HG03097 (cell line): Measurements from ENCODE around the gene C11orf98.
A peak's percentile ranks its signal among the peaks of the same experiment; 100 is the strongest.
"Not testable (repeated sequence)": the region's sequence is repeated elsewhere in the genome, so short reads cannot be mapped to it uniquely, and the experiment has no call there.

Source experiments
- ATAC-seq: cut with Tn5 transposase; IDR thresholded peaks from one replicate; pipeline ENCODE4 v1.9.1; 2021; ENCODE audit not compliant: unreplicated experiment, low FRiP score

Gene C11orf98

DNA sequence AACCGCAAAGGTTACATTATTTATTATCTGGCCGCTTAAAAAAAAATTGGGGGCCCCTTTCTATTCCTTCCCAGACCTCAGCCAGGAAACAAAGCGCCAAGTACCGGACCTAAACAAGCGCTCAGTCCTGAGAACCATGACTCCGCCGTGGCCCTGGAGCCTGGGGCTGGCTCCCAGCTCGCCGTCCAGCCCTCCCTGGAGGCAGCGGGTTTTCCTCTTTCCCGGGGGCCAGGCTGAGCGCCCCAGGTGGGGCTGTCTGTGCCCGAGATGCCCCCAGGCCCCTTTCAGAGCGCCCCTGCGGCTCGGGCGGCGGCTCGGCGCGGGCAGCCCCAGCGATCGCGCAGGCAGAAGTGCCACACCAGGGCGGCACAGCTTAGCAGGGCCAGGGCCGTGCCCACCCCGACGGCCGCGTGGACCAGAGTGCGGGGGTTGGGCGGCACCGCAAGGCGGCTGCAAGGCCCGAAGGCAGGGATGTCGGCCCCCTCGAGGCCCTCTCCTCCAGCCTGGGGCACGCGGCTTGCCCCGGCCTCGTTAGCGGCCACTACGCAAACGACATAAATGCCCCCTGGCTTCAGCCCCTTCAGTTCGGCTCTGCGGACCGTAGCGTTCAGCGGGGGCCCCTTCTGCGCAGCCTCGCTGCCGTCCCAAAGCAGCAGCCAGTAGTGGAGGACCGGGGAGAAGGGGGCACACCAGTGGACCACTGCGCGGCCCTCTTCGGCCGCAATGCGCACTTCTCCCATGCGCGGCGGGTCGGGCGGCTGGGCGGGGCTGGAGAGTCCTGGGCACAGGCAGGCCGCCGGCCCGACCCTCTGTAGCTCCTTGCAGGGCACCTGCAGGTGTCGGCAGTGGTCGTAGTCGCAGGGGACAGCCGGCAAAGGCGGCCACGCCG, 22.7 kb upstream of the C11orf98 start:
- no peak for ATAC-seq

DNA sequence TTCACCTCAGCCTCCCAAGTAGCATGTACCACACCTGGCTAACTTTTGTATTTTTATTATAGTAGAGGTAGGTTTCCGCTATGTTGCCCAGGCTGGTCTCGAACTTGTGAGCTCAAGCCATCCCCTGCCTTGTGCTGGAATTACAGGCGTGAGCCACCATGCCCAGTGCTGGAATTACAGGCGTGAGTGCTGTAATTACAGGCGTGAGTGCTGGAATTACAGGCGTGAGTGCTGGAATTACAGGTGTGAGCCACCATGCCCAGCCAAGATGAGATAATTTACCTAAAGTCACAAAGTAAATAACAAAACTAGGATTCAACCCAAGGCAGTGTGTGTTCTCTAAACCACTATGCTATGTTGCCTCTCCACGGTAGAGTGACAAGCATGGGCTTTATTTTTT, 17.5 kb upstream of the C11orf98 start:
- ATAC-seq = no peak

DNA sequence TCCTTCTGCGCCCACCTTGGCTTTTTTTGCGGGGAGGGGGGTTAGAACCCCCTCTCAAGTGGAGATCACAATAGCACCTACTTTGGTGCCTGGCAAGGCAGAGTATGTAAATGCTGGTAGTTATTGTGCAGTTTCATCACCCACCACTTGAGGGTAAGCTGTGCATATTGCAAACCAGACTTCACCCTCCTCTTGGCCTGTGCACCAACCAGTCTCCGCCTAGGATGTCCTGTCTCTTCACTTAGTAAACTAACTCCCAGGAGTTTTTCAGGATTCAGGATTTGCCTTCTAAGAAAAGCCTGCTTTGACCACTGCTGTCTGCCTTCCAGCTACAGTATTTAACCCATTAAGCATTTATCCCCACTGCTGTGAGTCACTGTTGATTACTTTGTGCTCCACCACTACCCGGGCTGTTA, 15.8 kb upstream of the C11orf98 start:
- peak; percentile 55 for ATAC-seq

DNA sequence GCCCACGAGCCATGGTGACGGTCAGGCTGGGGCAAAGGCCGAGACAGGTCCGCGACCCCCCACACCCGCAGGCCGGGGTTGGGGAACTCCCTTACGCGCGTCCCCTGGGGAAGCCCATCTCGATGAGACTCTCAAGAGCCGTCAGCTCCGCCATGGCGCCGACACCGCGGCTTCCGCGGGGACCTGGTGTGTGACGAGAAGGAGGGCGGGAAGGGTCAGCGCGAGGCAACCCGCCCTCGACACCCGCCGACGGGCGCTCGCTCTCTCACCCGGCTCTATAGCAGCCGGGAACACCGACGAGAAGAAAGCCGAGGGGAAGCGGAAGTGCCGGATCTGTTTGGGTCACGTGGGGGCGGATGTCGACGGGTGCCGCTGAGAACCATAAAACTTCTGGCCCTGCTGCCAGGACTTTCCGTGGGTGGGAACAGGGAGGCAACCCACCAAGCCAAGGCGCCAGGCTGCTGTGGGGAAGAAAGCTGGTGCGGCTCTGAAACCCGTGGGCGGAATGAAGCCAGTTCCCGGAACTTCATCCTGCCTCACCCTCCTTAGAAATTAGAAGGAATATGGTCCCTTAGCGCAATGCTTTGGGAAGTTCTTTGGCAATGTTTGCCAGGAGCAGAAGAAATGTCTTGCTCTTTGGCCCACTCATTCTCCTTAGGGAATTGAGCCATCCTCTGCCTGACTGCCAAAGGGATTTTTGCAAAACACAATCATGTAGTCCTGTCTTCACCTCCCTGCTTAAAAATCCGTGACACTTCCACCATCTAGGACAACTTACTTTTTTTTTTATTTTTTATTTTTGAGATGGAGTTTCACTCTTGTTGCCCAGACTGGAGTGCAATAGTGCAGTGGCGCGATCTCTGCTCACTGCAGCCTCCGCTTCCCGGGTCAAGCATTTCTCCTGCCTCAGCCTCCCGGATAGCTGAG, 14.0 kb upstream of the C11orf98 start, which contains the start of gene UBXN1:
TSS of gene UBXN1 (minus strand) at position 304 of the 927 bp plus-strand sequence. CDS start at position 154, 150 bp downstream.
- ATAC-seq = no peak

DNA sequence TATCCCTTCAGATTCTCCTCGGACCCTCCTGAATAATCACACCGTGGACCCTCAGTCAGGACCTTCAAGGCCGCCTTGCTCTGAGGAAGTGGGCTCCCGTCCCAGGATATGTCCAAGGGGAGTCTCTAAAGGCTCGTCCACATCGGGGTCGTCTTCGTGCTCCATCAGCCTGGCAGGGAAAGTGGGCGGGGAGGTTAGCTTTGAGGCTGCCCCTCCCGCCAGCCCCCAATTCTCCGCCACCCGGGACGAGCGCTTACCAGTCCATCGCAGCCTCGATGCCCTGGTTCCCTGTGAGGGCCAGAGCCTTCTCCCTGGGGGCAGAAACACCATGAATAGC, 13.4 kb upstream of the C11orf98 start:
- ATAC-seq = no peak

DNA sequence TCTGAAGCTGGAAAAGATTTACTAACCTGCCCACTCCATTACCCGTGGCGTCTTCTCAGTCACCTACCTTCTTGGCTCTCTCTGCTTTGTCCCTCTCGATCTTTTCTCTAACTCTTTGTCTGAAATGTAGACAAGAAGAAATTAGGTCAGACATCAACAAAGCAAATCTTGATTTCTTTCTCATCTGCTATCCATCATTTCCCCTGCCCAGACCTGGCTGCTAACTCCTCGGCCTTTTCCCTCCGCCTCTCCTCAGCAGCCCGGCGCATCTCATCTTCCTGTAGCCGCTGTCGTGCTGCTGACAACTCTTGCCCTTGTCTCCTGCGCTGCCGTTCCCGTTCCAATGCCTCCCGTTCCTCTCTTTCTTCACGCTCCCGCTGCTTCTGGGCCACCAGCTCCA, 12.7 kb upstream of the C11orf98 start:
- ATAC-seq = no peak

DNA sequence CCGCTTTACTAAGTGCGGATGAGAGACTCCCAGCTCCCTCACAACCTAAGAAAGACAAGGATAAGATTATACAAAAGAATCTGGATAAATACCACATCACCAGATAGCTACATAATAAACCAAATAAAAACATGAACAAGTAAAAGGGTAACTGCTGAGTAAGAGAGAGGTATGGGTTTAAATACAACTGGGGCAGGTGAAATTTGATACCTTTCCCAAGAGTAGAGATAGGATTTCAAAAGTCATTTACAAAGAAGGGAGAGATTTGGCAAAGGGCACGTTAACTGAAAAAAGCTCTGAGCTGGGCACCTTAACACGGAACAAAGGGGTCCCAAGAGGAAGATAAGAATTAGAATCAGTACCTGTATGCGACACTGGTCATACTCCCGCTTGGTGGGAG, 12.1 kb upstream of the C11orf98 start:
- no peak for ATAC-seq

DNA sequence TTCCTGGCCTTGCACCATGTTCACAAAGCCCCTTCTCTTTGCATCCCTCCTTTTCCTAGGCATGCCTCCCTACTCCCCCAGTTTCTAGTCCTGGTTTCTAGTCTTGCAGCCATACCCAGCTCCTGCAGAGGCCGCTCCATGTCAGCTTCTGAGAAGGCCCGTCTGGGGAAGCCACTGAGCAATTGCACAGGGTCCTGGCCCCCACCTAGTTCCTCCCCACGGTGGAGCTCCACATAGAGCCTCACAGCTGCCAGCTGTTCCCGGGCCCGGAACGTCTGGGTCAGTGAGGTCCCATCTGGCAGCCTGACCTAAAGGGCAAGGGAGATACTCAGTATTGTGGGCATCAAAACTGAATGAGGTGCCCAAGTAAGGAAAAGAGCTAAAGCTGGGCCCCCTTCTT, 11.7 kb upstream of the C11orf98 start:
- no peak for ATAC-seq

DNA sequence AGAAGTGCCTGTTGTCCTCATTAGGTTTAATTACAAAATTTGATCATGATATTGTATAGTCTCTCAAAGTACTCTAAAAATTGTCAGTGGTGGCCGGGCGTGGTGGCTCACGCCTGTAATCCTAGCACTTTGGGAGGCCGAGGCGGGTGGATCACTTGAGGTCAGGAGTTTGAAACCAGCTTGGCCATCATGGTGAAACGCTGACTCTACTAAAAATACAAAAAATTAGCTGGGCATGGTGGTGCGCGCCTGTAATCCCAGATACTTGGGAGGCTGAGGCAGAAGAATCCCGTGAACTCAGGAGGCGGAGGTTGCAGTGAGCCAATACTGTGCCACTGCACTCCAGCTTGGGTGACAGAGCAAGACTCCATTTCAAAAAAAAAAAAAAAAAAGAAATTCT, 10.4 kb upstream of the C11orf98 start:
- ATAC-seq = not testable (repeated sequence)

DNA sequence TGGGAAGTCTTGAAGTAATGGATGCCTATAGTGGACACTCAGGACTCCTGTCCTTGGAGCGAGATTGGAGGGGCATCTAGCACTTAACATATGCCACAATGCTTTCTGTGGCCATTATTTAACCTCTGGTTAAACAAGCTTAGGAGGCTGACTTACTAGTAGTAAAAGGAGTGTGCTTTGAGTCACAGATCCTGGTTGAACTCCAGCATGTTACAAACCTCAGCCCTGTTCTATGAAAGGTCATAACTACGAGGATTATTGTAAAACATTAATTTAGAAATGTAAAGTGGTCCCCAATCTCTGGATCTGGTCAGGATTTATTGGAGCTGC, 8.2 kb upstream of the C11orf98 start:
- ATAC-seq = no peak

DNA sequence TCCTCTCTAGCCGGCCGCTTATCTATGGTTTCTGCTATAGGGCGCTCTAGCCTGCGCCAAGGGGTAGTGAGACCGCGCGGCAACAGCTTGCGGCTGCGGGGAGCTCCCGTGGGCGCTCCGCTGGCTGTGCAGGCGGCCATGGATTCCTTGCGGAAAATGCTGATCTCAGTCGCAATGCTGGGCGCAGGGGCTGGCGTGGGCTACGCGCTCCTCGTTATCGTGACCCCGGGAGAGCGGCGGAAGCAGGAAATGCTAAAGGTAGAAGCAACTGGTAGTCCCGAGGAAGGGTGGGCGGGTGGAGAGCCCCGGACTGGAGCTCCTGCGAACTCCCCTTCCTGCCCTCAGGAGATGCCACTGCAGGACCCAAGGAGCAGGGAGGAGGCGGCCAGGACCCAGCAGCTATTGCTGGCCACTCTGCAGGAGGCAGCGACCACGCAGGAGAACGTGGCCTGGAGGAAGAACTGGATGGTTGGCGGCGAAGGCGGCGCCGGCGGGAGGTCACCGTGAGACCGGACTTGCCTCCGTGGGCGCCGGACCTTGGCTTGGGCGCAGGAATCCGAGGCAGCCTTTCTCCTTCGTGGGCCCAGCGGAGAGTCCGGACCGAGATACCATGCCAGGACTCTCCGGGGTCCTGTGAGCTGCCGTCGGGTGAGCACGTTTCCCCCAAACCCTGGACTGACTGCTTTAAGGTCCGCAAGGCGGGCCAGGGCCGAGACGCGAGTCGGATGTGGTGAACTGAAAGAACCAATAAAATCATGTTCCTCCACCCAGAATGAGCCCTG, 6.8 kb upstream of the C11orf98 start, which contains the start of the genes LBHD1 and UQCC3:
TSS of gene LBHD1 (minus strand) at position 660 of the 782 bp plus-strand sequence. CDS start 2,236 bp downstream, outside the sequence.
TSS of gene UQCC3 (plus strand) at position 66 of the 782 bp plus-strand sequence. CDS start at position 139, 73 bp downstream.
- ATAC-seq = peak; percentile 41

DNA sequence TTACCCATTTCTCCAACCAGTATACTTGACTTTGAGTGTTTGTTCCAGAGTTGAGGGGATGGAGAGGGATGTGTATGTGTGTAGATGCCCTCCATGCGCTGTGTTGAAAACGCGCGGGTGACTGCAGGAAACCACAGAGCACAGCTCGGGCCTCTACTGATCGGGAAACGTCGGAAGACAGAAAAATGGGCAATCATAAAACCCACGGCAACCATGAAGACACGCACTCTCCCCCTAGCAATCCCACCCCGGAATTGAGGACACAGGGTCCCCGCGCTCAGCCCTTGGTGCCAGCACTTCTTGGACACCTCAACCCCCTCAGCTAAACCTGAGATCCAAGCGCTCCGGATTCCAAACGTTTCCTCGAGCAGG, 6.2 kb upstream of the C11orf98 start:
- ATAC-seq = no peak

DNA sequence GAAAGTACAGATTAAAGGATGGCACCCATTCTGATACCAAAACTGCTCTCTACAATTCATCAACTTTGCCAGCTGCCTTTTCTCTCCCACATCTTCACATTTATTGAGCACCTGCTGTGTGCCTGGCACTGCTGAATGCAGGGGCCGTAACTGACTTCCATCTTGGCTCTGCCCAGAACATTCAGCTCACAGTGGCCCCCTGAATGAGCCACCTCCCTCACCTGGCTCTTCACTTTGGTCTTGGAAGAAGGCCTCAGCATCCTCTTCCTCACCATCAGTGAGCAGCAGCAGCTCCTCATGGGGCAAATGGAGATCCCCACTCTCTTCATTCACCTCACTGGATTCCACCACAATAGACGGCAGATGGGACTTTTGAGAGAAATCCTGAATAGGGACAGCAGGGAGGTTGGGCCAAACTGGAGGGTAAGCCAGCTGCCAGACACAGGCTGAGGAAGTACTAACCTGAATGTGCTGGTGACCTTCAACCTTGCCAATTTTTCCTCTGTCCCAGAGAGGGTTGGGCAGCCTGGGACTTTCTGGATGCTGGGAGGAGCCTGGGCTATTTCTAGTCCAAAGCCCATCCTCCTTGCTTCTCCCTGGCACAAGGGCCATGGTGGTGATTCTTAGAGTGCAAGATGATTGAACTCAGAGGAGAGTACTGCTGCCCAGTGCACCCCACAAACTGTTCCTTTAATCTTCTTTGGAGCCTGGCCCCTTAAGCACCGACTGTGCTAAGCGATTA, 4.6 kb upstream of the C11orf98 start:
- ATAC-seq = no peak

DNA sequence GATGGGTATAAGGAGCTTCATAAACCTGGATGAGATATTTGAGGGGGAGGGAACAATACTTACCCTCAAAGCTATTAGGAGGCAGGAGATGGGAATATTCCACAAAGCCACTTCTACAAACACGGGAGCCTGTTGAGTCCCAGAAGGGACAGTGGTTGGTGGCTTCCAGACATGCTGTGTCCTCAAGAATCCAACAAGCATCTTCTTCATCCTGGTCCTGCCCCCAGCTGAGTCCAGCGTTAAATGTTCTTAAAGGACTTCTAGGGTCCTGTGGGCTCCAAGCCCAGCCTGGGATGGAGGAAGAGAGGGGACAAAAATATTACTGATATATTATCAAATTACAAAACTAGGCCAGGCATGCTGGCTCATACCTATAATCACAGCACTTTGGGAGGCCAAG, 2.5 kb upstream of the C11orf98 start:
- ATAC-seq = no peak

DNA sequence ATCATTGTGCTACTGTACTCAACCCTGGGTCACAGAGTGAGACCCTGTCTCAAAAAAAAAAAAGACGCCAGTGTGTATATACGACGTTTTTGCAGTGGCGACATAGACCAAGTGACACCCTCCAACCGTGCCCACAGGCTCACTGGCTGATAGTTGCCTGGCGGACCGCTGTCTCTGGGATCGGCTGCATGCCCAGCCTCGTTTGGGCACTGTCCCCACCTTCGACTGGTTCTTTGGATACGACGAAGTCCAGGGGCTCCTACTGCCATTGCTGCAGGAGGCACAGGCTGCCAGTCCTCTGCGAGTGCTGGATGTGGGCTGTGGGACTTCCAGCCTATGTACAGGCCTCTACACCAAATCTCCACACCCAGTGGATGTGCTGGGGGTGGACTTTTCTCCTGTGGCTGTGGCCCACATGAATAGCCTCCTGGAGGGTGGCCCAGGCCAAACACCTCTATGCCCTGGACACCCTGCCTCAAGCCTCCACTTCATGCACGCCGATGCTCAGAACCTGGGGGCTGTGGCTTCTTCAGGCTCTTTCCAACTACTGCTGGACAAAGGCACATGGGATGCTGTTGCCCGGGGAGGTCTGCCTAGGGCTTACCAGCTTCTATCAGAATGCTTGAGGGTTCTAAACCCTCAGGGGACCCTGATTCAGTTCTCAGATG, 1.4 kb upstream of the C11orf98 start:
- ATAC-seq = no peak

DNA sequence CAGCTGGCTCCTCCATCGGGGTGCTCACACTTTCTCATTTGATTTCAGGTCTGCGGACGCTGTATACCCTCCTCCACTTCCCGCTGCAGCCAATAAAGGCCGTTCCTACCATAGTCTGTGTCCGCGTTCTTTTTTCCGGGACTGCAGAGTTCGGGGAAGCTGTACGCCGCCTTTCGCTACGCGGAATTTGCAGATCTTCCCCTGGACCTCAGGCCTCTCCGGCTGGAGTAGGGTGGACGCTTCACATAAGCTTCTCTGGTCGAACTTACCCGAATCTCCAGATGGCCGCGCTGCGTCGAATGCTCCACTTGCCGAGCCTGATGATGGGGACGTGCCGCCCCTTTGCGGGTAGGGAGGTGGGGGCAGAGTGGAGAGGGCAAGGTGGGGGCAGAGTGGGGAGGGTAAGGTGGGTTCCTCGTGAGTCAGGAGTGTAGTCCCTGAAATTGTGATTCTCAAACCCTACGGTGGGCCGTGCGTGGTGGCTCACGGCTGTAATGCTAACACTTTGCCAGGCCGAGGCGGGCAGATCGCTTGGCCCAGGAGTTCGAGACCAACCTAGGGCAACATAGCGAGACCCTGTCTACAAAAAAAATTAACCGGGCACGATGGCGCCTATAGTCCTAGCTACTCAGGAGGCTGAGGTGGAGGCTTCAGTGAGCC, 719 bp upstream of the C11orf98 start:
- peak; percentile 19 for ATAC-seq

DNA sequence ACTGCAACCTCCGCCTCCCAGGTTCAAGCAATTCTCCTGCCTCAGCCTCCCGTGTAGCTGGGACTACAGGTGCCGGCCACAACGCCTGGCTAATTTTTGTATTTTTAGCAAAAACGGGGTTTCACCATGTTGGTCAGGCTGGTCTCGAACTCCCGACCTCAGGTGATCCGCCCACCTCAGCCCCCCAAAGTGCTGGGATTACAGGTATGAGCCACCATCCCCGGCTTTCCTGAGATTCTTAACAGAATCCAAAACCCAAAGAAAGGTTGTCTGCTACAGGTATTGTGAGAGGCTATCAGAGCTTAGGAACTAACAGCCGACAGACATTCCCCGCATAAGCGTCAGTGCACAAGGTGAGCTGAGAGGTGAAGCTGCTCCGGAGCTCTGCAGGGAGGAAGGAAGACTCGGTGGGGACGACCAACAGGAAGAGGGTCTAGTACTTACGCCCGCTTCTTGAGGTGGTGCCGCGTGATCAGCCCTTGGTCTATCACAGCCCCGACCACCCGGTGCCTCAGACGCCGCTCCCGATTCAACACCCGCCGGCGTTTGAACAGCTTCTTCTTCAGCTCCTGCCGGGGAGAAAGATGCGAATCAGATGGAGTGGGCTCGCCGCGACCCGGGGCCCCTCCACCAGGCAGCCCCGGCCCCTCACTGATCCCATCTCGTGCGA, 470 bp downstream of the C11orf98 start:
- peak; percentile 16 for ATAC-seq

DNA sequence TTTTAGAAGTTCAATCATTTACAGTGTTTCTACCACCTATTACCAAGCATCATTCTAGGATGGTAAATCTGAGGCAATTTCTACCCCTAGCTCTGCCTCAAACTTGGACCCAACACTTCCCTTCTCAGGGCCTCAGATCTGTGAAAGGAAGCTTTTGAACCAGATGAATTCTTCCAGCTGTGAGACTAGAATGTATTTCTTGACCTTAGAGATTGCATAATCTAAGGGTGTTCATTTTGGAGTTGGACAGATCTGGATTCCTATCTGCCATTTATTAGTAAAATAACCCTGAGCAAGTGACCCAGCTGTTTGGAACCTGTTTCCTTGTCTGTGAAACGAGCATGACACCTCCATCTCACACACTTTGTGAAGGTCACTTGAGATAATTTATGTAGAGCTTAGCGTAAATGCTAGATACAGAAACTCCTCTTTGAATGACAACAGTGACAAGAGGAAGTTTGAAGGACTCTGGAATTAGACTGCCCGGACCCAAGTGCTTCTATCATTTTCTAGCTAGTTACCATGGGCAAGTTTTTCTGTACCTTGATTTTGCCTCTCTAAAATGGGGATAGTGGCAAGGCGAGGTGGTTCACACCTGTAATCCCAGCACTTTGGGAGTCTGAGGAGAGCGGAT, 8.1 kb downstream of the C11orf98 start:
- no peak for ATAC-seq
